HUDEP-2 (cell line): ENCODE results near the gene SPSB3.
A peak's percentile ranks its signal among the peaks of the same experiment; 100 is the strongest.

ENCODE experiments used
- DNase-seq, 76 experiments: peaks; one replicate each; lab custom pipeline; 2025; ENCODE audit not compliant: unreplicated experiment in 76 of 76; lab: John Stamatoyannopoulos, UW

The SPSB3 gene

GRCh38 chr16:1782408-1783264, at the start of gene SPSB3, which contains the start of gene NUBP2:
SPSB3 (minus strand) TSS chr16:1782571; CDS start chr16:1781483, 1,088 bp downstream.
NUBP2 (plus strand) TSS chr16:1782960; CDS start chr16:1783021, 61 bp downstream.
- peak in 75 of 76 experiments; percentile 47 to 100 (median 99) for DNase-seq

- DNase-seq: no peak
Observed at GRCh38 chr16:1831186-1832075, 49.1 kb upstream of the SPSB3 start.

- DNase-seq: peak in 1 of 76 experiments; percentile 26
Observed at GRCh38 chr16:1830213-1830612, 47.8 kb upstream of the SPSB3 start.

- peak in 27 of 76 experiments; percentile 10 to 63 (median 39) for DNase-seq
Observed at GRCh38 chr16:1828645-1829410, 46.5 kb upstream of the SPSB3 start.

- peak in 73 of 76 experiments; percentile 51 to 95 (median 83) for DNase-seq
Observed at GRCh38 chr16:1826691-1827573, 44.6 kb upstream of the SPSB3 start, which contains the start of the genes FAHD1 and HAGH. FAHD1 (plus strand) TSS chr16:1827206; CDS start chr16:1827239, 33 bp downstream. HAGH (minus strand) TSS chr16:1826825; CDS start chr16:1826787, 38 bp downstream.

- peak in 40 of 76 experiments; percentile 21 to 74 (median 52) for DNase-seq
Observed at GRCh38 chr16:1825864-1826690, 43.7 kb upstream of the SPSB3 start.

- no peak for DNase-seq
Observed at GRCh38 chr16:1825381-1825863, 43.1 kb upstream of the SPSB3 start.

GRCh38 chr16:1823821-1824220, 41.5 kb upstream of the SPSB3 start:
- peak in 72 of 76 experiments; percentile 59 to 91 (median 79) for DNase-seq

GRCh38 chr16:1822801-1823200, 40.4 kb upstream of the SPSB3 start:
- DNase-seq: no peak

GRCh38 chr16:1821861-1822611, 39.7 kb upstream of the SPSB3 start:
- no peak for DNase-seq

- DNase-seq: no peak
Observed at GRCh38 chr16:1820946-1821290, 38.5 kb upstream of the SPSB3 start.

GRCh38 chr16:1820096-1820945, 38.0 kb upstream of the SPSB3 start:
- peak in 75 of 76 experiments; percentile 76 to 97 (median 92) for DNase-seq

GRCh38 chr16:1819611-1820010, 37.2 kb upstream of the SPSB3 start:
- no peak for DNase-seq

GRCh38 chr16:1818873-1819525, 36.6 kb upstream of the SPSB3 start:
- no peak for DNase-seq

GRCh38 chr16:1818204-1818872, 36.0 kb upstream of the SPSB3 start:
- DNase-seq: no peak

- no peak for DNase-seq
Observed at GRCh38 chr16:1817716-1818115, 35.3 kb upstream of the SPSB3 start.
